K562 (cell line): Measurements from ENCODE around the gene ABT1. TPM values are rescaled to one million over a fixed set of nuclear protein-coding genes. Genes with fewer than 3 reads are reported as not detected.

ENCODE experiments used
- HDAC1 ChIP-seq, 2 experiments: fragments of 450-650 bp; IDR thresholded peaks; 2 replicates each; pipeline ENCODE4 v1.6.1; 2016 to 2017; ENCODE audit warnings: inconsistent platforms in 1 of 2, mild to moderate bottlenecking in 1 of 2, moderate library complexity in 1 of 2
- KAT2B ChIP-seq: IDR thresholded peaks from one replicate; pipeline ENCODE4 v1.6.1; 2012; ENCODE audit warnings: low read depth, mild to moderate bottlenecking, control low read depth, inconsistent platforms, low read length, moderate library complexity
- POLR2A ChIP-seq: fragments of 450-650 bp; conservative IDR thresholded peaks from 2 replicates; pipeline ENCODE4 v1.6.1; 2016
- RBM39 ChIP-seq: fragments of 200-400 bp; formaldehyde crosslinking; optimal IDR thresholded peaks from 2 replicates; pipeline ENCODE3; 2018; ENCODE audit warnings: low read depth, low read length
- SUPT5H ChIP-seq: fragments of 450-650 bp; IDR thresholded peaks from 2 replicates; pipeline ENCODE4 v1.6.1; 2016
- TAF1 ChIP-seq: IDR thresholded peaks from 2 replicates; pipeline ENCODE4 v1.6.1; 2011; ENCODE audit warnings: mild to moderate bottlenecking, low read length, moderate library complexity; ENCODE audit not compliant: insufficient read depth, control insufficient read depth, severe bottlenecking; ENCODE audit errors: extremely low read depth
- ZNF384 ChIP-seq: IDR thresholded peaks from 2 replicates; pipeline ENCODE4 v1.6.1; 2012; ENCODE audit warnings: low read depth, low read length, improper control_type of control experiment
- ZNF764 ChIP-seq: fragments of 250-450 bp; sonication (Bioruptor Pico); IDR thresholded peaks from 2 replicates; pipeline ENCODE4 v1.4.0; 2020; ENCODE audit warnings: low read depth, mild to moderate bottlenecking, moderate library complexity
- ZNF830 ChIP-seq: fragments of 250-450 bp; sonication (Bioruptor Pico); IDR thresholded peaks from 2 replicates; pipeline ENCODE4 v1.5.0; 2021; ENCODE audit warnings: mild to moderate bottlenecking
- polyA plus RNA-seq, 8 experiments: library from polyadenylated mRNA; depleted of rRNA in 4 of 8; stranded (reverse) in 5 of 8; unstranded in 3 of 8; fragments of >200 nt; fragmentation: Nextera tagmentation in 2 of 8; fragmentation: Illumina TruSeq in 1 of 8; extraction: Ambion mirVana in 2 of 8; extraction: Trizol in 1 of 8; gene quantifications; 2 replicates each; pipeline versions ENCODE4 v1.2.1 to v1.2.3, GENCODE V29; 2011 to 2014; ENCODE audit warnings: inconsistent platforms in 1 of 8, missing spikeins in 1 of 8
- total RNA-seq, 7 experiments: library from RNA; depleted of rRNA in 6 of 7; stranded (reverse); fragments of >200 nt in 6 of 7; fragmentation: Illumina TruSeq in 2 of 7; extraction: Trizol in 2 of 7; gene quantifications; 2 replicates each; pipeline versions ENCODE4 v1.2.1 to v1.2.3, GENCODE V29; 2011 to 2021; ENCODE audit warnings: low replicate concordance in 1 of 7
- TF ChIP-seq, protein P1 (sequence below): fragments of 250-450 bp; sonication (Bioruptor Pico); IDR thresholded peaks from 2 replicates; pipeline ENCODE4 v1.8.0; 2022; ENCODE audit warnings: inconsistent platforms
- TF ChIP-seq, protein P2 (sequence below): IDR thresholded peaks from 2 replicates; pipeline ENCODE4 v1.6.1; 2012; ENCODE audit warnings: low read depth, low read length, improper control_type of control experiment, borderline replicate concordance
- TF ChIP-seq, protein P3 (sequence below), 2 experiments: fragments of 450-650 bp in 1 of 2; IDR thresholded peaks; 2 replicates each; pipeline ENCODE4 v1.6.1; 2011 to 2017; ENCODE audit warnings: low read depth in 2 of 2, antibody characterized with exemption in 1 of 2, borderline replicate concordance in 1 of 2, low read length in 1 of 2, mild to moderate bottlenecking in 1 of 2, mixed read lengths in 1 of 2; ENCODE audit not compliant: control insufficient read depth in 1 of 2
- TF ChIP-seq, protein P4 (sequence below): fragments of 450-650 bp; IDR thresholded peaks from 2 replicates; pipeline ENCODE4 v1.6.1; 2018; ENCODE audit warnings: mild to moderate bottlenecking, low read depth; ENCODE audit not compliant: partially characterized antibody
- TF ChIP-seq, protein P5 (sequence below): IDR thresholded peaks from 3 replicates; pipeline ENCODE4 v1.6.1; 2011; ENCODE audit warnings: borderline replicate concordance, mild to moderate bottlenecking, moderate library complexity; ENCODE audit not compliant: insufficient read length; ENCODE audit errors: extremely low read depth

The ABT1 gene
- total and polyA plus RNA-seq, 9 of the 15 experiments (the other 6 are each of a cell fraction or from before 2014, with no cell fraction given), result 8.8 to 52.7 (median 40.7) TPM

DNA sequence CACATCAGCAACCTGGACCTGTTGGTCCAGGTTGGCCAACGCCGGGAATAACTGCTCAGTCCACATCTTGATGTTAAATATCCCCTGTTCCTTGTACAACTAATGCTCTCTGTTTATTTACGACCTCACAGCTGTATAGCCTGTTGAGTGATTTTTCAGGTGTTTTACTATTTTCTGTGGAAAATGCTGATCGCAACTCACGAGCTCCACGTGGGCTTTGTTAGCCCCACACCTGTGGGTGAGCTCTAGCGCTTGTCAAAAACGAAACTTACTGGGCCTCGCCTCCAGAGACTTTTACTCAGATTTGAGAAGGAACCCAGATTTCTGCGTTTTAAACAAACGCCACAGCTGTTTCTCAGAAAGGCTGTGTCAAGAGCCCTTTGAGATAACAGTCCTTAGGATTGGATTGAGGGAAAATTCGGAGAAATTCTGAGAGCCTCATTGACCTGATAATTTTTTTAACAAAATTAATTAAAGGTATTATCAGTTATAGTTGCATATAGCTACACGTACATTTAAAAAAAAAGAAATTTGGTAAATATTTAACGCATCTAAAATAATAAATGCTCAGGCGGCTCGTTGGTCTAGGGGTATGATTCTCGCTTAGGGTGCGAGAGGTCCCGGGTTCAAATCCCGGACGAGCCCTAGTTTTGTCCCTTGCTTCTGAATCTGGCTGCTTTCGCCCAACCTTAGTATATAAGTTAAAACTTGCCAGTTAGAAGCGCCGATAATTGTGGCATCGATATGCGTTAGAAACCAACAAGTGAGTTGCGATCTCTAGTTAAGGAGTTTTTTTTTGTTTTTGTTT, 41.9 kb upstream of the ABT1 start (continued):
- TF ChIP-seq, protein P1, sequence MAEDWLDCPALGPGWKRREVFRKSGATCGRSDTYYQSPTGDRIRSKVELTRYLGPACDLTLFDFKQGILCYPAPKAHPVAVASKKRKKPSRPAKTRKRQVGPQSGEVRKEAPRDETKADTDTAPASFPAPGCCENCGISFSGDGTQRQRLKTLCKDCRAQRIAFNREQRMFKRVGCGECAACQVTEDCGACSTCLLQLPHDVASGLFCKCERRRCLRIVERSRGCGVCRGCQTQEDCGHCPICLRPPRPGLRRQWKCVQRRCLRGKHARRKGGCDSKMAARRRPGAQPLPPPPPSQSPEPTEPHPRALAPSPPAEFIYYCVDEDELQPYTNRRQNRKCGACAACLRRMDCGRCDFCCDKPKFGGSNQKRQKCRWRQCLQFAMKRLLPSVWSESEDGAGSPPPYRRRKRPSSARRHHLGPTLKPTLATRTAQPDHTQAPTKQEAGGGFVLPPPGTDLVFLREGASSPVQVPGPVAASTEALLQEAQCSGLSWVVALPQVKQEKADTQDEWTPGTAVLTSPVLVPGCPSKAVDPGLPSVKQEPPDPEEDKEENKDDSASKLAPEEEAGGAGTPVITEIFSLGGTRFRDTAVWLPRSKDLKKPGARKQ (CRISPR knock-in tag), result no peak
- TF ChIP-seq ZNF830 (CRISPR knock-in tag) (no peak), ZNF384 (peak; percentile 89), HDAC1 (IDR thresholded peaks at IDR 0.05) (peak; percentile 61 to 90; a peak in 2 of 4 replicates), KAT2B (no peak), POLR2A (no peak), ZNF764 (CRISPR knock-in tag) (peak; percentile 77; the same call in 1 of the 2 replicates), TAF1 (no peak), SUPT5H (no peak), RBM39 (peak; percentile 68)
- TF ChIP-seq, protein P2, sequence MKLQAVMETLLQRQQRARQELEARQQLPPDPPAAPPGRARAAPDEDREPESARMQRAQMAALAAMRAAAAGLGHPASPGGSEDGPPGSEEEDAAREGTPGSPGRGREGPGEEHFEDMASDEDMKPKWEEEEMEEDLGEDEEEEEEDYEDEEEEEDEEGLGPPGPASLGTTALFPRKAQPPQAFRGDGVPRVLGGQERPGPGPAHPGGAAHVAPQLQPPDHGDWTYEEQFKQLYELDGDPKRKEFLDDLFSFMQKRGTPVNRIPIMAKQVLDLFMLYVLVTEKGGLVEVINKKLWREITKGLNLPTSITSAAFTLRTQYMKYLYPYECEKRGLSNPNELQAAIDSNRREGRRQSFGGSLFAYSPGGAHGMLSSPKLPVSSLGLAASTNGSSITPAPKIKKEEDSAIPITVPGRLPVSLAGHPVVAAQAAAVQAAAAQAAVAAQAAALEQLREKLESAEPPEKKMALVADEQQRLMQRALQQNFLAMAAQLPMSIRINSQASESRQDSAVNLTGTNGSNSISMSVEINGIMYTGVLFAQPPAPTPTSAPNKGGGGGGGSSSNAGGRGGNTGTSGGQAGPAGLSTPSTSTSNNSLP, result peak; percentile 95
- TF ChIP-seq, protein P3, sequence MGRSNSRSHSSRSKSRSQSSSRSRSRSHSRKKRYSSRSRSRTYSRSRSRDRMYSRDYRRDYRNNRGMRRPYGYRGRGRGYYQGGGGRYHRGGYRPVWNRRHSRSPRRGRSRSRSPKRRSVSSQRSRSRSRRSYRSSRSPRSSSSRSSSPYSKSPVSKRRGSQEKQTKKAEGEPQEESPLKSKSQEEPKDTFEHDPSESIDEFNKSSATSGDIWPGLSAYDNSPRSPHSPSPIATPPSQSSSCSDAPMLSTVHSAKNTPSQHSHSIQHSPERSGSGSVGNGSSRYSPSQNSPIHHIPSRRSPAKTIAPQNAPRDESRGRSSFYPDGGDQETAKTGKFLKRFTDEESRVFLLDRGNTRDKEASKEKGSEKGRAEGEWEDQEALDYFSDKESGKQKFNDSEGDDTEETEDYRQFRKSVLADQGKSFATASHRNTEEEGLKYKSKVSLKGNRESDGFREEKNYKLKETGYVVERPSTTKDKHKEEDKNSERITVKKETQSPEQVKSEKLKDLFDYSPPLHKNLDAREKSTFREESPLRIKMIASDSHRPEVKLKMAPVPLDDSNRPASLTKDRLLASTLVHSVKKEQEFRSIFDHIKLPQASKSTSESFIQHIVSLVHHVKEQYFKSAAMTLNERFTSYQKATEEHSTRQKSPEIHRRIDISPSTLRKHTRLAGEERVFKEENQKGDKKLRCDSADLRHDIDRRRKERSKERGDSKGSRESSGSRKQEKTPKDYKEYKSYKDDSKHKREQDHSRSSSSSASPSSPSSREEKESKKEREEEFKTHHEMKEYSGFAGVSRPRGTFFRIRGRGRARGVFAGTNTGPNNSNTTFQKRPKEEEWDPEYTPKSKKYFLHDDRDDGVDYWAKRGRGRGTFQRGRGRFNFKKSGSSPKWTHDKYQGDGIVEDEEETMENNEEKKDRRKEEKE (IDR thresholded peaks at IDR 0.05; ENCODE audit: borderline replicate concordance in 1 of 2, control insufficient read depth in 1 of 2, low read depth in 2 of 2, low read length in 1 of 2), result 0 out of 4 replicates have a peak, but pooled peaks of 1 of the 2 experiments have one; percentile 36
- TF ChIP-seq, protein P4, sequence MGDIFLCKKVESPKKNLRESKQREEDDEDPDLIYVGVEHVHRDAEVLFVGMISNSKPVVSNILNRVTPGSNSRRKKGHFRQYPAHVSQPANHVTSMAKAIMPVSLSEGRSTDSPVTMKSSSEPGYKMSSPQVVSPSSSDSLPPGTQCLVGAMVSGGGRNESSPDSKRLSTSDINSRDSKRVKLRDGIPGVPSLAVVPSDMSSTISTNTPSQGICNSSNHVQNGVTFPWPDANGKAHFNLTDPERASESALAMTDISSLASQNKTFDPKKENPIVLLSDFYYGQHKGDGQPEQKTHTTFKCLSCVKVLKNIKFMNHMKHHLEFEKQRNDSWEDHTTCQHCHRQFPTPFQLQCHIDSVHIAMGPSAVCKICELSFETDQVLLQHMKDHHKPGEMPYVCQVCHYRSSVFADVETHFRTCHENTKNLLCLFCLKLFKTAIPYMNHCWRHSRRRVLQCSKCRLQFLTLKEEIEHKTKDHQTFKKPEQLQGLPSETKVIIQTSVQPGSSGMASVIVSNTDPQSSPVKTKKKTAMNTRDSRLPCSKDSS, result no peak
- TF ChIP-seq, protein P5, sequence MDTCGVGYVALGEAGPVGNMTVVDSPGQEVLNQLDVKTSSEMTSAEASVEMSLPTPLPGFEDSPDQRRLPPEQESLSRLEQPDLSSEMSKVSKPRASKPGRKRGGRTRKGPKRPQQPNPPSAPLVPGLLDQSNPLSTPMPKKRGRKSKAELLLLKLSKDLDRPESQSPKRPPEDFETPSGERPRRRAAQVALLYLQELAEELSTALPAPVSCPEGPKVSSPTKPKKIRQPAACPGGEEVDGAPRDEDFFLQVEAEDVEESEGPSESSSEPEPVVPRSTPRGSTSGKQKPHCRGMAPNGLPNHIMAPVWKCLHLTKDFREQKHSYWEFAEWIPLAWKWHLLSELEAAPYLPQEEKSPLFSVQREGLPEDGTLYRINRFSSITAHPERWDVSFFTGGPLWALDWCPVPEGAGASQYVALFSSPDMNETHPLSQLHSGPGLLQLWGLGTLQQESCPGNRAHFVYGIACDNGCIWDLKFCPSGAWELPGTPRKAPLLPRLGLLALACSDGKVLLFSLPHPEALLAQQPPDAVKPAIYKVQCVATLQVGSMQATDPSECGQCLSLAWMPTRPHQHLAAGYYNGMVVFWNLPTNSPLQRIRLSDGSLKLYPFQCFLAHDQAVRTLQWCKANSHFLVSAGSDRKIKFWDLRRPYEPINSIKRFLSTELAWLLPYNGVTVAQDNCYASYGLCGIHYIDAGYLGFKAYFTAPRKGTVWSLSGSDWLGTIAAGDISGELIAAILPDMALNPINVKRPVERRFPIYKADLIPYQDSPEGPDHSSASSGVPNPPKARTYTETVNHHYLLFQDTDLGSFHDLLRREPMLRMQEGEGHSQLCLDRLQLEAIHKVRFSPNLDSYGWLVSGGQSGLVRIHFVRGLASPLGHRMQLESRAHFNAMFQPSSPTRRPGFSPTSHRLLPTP, result peak; percentile 94
